Measurements from ENCODE around the gene KNTC1. TPM values are rescaled to one million over a fixed set of nuclear protein-coding genes. Genes with fewer than 3 reads are reported as not detected.
"Not testable (repeated sequence)": the region's sequence is repeated elsewhere in the genome, so short reads cannot be mapped to it uniquely, and the experiment has no call there.

The KNTC1 gene
- total RNA-seq, 1 donor from 2014 or later: 129 TPM

- intact Hi-C loops (cut with micrococcal nuclease): no loop called here
Measured at GRCh38 chr12:122558745-122559641, 31.9 kb downstream of the KNTC1 start.

- intact Hi-C loops (cut with micrococcal nuclease): no loop called here
Measured at GRCh38 chr12:122560138-122560537, 33.1 kb downstream of the KNTC1 start.

- intact Hi-C loops (cut with micrococcal nuclease): no loop called here
Measured at GRCh38 chr12:122563361-122563760, 36.3 kb downstream of the KNTC1 start.

GRCh38 chr12:122566816-122567215, 39.8 kb downstream of the KNTC1 start:
- intact Hi-C loops (cut with micrococcal nuclease): not testable (repeated sequence)

GRCh38 chr12:122569288-122569687, 42.2 kb downstream of the KNTC1 start:
- intact Hi-C loops (cut with micrococcal nuclease): no loop called here

GRCh38 chr12:122570006-122570405, 43.0 kb downstream of the KNTC1 start:
- intact Hi-C loops (cut with micrococcal nuclease): not testable (repeated sequence)

- intact Hi-C loops (cut with micrococcal nuclease): no loop called here
Measured at GRCh38 chr12:122571821-122572220, 44.8 kb downstream of the KNTC1 start.

- intact Hi-C loops (cut with micrococcal nuclease): not testable (repeated sequence)
Measured at GRCh38 chr12:122583294-122583693, 56.2 kb downstream of the KNTC1 start.

- intact Hi-C loops (cut with micrococcal nuclease): no loop called here
Measured at GRCh38 chr12:122584177-122584863, 57.3 kb downstream of the KNTC1 start.

GRCh38 chr12:122590990-122591389, 63.9 kb downstream of the KNTC1 start:
- intact Hi-C loops (cut with micrococcal nuclease): no loop called here

- intact Hi-C loops (cut with micrococcal nuclease): not testable (repeated sequence)
Measured at GRCh38 chr12:122591966-122592365, 64.9 kb downstream of the KNTC1 start.

- intact Hi-C loops (cut with micrococcal nuclease): not testable (repeated sequence)
Measured at GRCh38 chr12:122592543-122592942, 65.5 kb downstream of the KNTC1 start.

GRCh38 chr12:122593910-122594309, 66.9 kb downstream of the KNTC1 start:
- intact Hi-C loops (cut with micrococcal nuclease): no loop called here

GRCh38 chr12:122596838-122597237, 69.8 kb downstream of the KNTC1 start:
- intact Hi-C loops (cut with micrococcal nuclease): no loop called here

- intact Hi-C loops (cut with micrococcal nuclease): no loop called here
Measured at GRCh38 chr12:122602456-122602855, 75.4 kb downstream of the KNTC1 start.

GRCh38 chr12:122604993-122605392, 77.9 kb downstream of the KNTC1 start:
- intact Hi-C loops (cut with micrococcal nuclease): no loop called here

GRCh38 chr12:122609732-122610131, 82.7 kb downstream of the KNTC1 start:
- intact Hi-C loops (cut with micrococcal nuclease): no loop called here

GRCh38 chr12:122610207-122610606, 83.2 kb downstream of the KNTC1 start:
- intact Hi-C loops (cut with micrococcal nuclease): no loop called here

- intact Hi-C loops (cut with micrococcal nuclease): no loop called here
Measured at GRCh38 chr12:122610911-122611310, 83.9 kb downstream of the KNTC1 start.

GRCh38 chr12:122614839-122615238, 87.8 kb downstream of the KNTC1 start:
- intact Hi-C loops (cut with micrococcal nuclease): no loop called here

GRCh38 chr12:122615780-122616179, 88.7 kb downstream of the KNTC1 start:
- intact Hi-C loops (cut with micrococcal nuclease): no loop called here

GRCh38 chr12:122635471-122635870, 108.4 kb downstream of the KNTC1 start:
- intact Hi-C loops (cut with micrococcal nuclease): no loop called here
